Type B pancreatic cell (in vitro differentiated cells): Measurements from ENCODE around the gene PARD3. TPM values are rescaled to one million over a fixed set of nuclear protein-coding genes. Genes with fewer than 3 reads are reported as not detected.
A peak's percentile ranks its signal among the peaks of the same experiment; 100 is the strongest.

ENCODE experiments used
- DNase-seq: peaks from one replicate; pipeline ENCODE4 v3.0.0; 2021; ENCODE audit warnings: mixed read lengths; ENCODE audit not compliant: unreplicated experiment; ENCODE audit errors: extremely low spot score
- H3K27ac Mint-ChIP-seq: 2 replicates; pipeline ENCODE4 v1.8.0; 2021; ENCODE audit warnings: mild to moderate bottlenecking, mixed read lengths
- H3K27me3 Mint-ChIP-seq: 2 replicates; pipeline ENCODE4 v1.8.0; 2021; ENCODE audit warnings: mixed read lengths
- H3K36me3 Mint-ChIP-seq: 2 replicates; pipeline ENCODE4 v1.8.0; 2021; ENCODE audit warnings: mixed read lengths
- H3K4me1 Mint-ChIP-seq: one replicate; pipeline ENCODE4 v1.8.0; 2021; ENCODE audit warnings: mixed read lengths; ENCODE audit not compliant: unreplicated experiment
- H3K4me3 Mint-ChIP-seq: 2 replicates; pipeline ENCODE4 v1.8.0; 2021; ENCODE audit warnings: mild to moderate bottlenecking, mixed read lengths
- H3K9me3 Mint-ChIP-seq: 2 replicates; pipeline ENCODE4 v1.8.0; 2021; ENCODE audit warnings: mixed read lengths
- total RNA-seq: library from RNA; stranded (reverse); gene quantifications from 2 replicates; pipeline ENCODE4 v1.2.1, GENCODE V29; 2021; ENCODE audit warnings: low replicate concordance
- TF ChIP-seq, protein P1 (sequence below): fragments of 200-600 bp; sonication (generic); conservative IDR thresholded peaks from 2 replicates; pipeline ENCODE4 v1.5.0; 2021; ENCODE audit warnings: antibody characterized with exemption, mild to moderate bottlenecking

PARD3 gene
- total RNA-seq, 1 donor from 2014 or later = 52.3 TPM

DNA sequence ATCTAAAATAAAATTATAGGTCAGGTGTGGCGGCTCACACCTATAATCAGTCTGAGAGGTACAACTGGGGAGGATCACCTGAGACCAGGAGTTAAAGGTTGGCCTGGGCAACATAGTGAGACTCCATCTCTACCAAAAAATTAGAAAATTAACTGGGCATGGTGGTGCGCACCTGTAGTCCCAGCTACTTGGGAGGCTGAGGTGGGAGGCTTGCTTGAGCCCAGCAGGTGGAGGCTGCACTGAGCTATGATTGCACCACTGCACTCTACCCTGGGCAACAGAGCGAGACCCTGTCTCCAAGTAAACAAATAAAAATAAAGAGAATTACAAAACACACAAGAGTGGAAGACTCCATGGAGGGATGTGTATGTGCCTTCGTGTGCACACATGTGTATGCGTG is 171.5 kb downstream of the PARD3 start:
- TF ChIP-seq, protein P1, sequence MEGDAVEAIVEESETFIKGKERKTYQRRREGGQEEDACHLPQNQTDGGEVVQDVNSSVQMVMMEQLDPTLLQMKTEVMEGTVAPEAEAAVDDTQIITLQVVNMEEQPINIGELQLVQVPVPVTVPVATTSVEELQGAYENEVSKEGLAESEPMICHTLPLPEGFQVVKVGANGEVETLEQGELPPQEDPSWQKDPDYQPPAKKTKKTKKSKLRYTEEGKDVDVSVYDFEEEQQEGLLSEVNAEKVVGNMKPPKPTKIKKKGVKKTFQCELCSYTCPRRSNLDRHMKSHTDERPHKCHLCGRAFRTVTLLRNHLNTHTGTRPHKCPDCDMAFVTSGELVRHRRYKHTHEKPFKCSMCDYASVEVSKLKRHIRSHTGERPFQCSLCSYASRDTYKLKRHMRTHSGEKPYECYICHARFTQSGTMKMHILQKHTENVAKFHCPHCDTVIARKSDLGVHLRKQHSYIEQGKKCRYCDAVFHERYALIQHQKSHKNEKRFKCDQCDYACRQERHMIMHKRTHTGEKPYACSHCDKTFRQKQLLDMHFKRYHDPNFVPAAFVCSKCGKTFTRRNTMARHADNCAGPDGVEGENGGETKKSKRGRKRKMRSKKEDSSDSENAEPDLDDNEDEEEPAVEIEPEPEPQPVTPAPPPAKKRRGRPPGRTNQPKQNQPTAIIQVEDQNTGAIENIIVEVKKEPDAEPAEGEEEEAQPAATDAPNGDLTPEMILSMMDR = no peak
- H3K4me1 Mint-ChIP-seq = peaks cover 48% of the 10 kb centered on the region
- H3K27ac Mint-ChIP-seq = no peak overlapping the region

DNA sequence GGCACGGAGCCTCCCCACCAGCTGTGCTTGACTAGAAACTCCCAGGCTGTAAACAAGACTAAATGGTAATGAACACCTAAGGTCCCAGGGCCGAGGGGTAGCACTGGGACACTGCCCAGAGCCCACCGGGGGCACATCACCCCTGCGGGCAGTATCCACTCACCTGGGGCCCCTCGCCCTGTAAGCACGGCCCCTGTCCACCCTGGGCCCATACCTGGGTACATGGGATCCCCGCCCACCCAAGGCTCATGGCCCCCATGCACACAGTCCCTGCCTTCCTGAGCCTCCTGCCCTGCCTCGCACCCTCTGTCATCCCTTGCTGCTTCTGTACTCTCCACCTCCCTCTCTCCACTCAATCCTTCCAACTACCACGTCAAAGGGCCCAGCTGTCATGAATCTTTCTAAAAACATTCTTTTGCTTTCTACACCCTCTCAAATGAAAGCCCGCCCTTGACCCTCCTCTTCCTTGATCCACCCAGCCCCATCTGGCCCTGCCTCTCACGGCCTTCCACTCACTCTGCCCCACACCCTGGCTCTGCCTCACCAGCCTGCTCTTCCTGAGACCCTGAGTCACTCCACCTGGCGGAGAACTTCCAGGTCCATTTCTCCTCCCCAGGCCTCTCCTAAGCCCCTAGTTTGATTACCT is 173.1 kb downstream of the PARD3 start:
- Mint-ChIP-seq H3K27ac (peak overlapping the region; percentile 78), H3K36me3 (no peaks in the 10 kb centered on the region), H3K27me3 (no peaks in the 10 kb centered on the region), H3K4me1 (peaks cover 51% of the 10 kb centered on the region), H3K4me3 (peak overlapping the region; percentile 74), H3K9me3 (no peaks in the 10 kb centered on the region)
- TF ChIP-seq, protein P1 = no peak
- no peak for DNase-seq

More for the DNA sequence above, 171.5 kb downstream of the PARD3 start:
- H3K4me3 Mint-ChIP-seq = no peak overlapping the region
- no peaks in the 10 kb centered on the region for H3K27me3 Mint-ChIP-seq
- H3K36me3 Mint-ChIP-seq = no peaks in the 10 kb centered on the region
- H3K9me3 Mint-ChIP-seq = no peaks in the 10 kb centered on the region
- no peak for DNase-seq

DNA sequence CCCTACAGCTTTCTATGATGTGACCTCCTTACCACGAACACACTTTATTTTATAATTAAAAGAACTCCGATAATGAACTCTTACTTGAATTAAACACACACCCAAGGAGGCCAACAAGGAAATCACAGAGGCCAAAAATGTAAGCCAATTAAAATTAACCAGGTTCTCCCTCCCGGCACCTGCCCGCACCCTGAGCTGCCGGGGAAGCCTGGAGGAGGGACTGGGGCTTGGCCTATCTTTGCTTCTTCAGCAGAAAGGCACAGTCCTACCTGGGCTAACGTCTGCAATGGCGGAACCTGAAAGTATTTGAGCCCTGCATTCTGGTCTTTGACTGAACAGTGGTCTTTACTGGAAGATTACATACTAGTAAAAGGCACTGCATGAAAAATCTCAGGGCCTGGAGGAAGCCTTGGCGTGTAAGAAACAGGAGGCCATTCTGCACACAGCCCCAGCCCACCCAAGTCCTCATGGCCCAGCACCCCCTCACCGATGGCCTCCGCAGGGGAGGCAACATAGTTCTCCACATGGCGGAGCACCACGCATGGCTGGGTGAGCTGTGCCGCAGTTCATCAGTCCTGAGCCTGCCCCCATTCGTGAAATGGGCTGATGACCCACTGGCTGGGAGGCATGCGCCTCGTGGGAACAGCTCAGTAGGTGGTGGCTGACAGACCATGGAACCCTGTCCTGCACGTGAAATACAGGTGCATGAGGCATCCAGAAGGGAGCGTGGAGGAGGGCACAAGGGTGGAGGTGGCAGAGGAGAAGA is 173.8 kb downstream of the PARD3 start:
- Mint-ChIP-seq H3K4me1 (peaks cover 54% of the 10 kb centered on the region), H3K27ac (no peak overlapping the region), H3K9me3 (no peaks in the 10 kb centered on the region), H3K4me3 (no peak overlapping the region), H3K36me3 (no peaks in the 10 kb centered on the region), H3K27me3 (no peaks in the 10 kb centered on the region)
- TF ChIP-seq, protein P1 = no peak
- DNase-seq = no peak

DNA sequence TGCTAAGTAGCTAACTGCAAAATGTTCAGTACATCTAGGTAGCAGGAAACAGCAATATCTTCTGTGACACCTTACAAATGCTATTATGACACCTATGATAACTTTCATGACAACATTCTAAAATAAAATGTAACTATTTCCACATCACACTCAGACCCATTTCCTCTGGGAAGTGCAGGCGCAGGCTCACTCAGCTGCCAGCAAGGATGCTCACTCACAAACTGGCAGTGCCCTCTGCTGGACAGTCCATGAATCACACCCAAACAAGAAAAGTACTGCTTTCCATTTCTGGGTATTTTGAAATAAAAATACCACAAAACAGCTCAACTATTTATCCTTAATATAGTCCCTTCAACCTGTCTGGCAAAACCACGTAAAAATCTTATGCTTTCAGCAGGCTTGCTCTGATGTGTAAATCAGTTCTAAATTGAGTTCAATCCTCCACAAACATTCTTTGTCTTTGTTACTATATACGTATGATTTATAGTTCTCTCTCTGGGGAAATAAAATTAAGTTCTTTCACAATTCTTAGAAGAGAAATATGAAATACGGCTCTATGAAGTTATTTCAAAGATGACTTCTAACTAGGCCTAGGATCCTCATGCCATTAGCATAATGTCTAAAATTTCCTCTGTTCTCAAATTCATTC is 176.6 kb downstream of the PARD3 start:
- H3K4me1 Mint-ChIP-seq = peaks cover 51% of the 10 kb centered on the region
- peaks cover 4% of the 10 kb centered on the region for H3K9me3 Mint-ChIP-seq
- peaks cover 9% of the 10 kb centered on the region for H3K36me3 Mint-ChIP-seq
- peak overlapping the region; percentile 39 for H3K27ac Mint-ChIP-seq
- DNase-seq = peak; percentile 83
- TF ChIP-seq, protein P1 = peak; percentile 97
- no peaks in the 10 kb centered on the region for H3K27me3 Mint-ChIP-seq
- no peak overlapping the region for H3K4me3 Mint-ChIP-seq

DNA sequence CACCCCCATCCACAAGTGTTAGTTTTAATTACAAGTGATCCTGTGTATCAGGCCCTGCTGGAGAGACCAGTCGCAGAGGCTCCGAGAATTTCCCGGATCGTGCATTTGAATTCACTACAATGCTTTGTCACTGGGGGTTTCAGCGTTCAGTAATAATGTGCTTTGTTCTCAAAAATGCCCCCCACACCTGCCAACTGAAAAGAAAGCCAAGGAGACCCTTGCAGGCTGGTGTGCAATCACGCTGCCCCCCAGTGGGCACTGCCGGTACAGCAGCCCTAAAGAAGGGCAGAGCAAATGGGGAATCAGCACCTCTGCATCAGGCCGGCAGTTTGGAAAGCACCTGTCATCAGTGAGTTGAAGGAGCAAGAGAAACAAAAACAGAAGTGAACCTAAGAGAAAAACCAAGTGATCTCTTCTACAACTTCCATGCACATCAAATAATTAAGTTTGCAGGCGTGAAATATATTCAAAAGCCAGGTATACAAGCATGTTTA is 177.6 kb downstream of the PARD3 start:
- Mint-ChIP-seq H3K36me3 (peaks cover 9% of the 10 kb centered on the region), H3K4me3 (peak overlapping the region; percentile 6), H3K27me3 (no peaks in the 10 kb centered on the region), H3K4me1 (peaks cover 46% of the 10 kb centered on the region), H3K27ac (peak overlapping the region; percentile 15), H3K9me3 (peaks cover 4% of the 10 kb centered on the region)
- peak; percentile 76 for DNase-seq
- TF ChIP-seq, protein P1 = peak; percentile 99
